GM19452 (cell line): ENCODE data around the gene GPRC5A.

Experiments used
- ATAC-seq: cut with Tn5 transposase; IDR thresholded peaks from one replicate; pipeline ENCODE4 v1.9.1; 2021; ENCODE audit not compliant: unreplicated experiment

Gene GPRC5A

GRCh38 chr12:12908711-12909110, 17.3 kb downstream of the GPRC5A start:
- ATAC-seq: no peak

GRCh38 chr12:12909228-12909994, 18.0 kb downstream of the GPRC5A start:
- no peak for ATAC-seq

GRCh38 chr12:12909995-12910420, 18.6 kb downstream of the GPRC5A start:
- ATAC-seq: no peak

GRCh38 chr12:12912711-12913110, 21.3 kb downstream of the GPRC5A start:
- ATAC-seq: no peak

GRCh38 chr12:12915656-12916055, 24.3 kb downstream of the GPRC5A start:
- ATAC-seq: no peak

- peak; percentile 95 for ATAC-seq
Observed at GRCh38 chr12:12916135-12916944, 25.0 kb downstream of the GPRC5A start.

GRCh38 chr12:12917517-12917916, 26.2 kb downstream of the GPRC5A start:
- no peak for ATAC-seq

GRCh38 chr12:12918781-12919389, 27.5 kb downstream of the GPRC5A start:
- no peak for ATAC-seq

- ATAC-seq: no peak
Observed at GRCh38 chr12:12919666-12920435, 28.5 kb downstream of the GPRC5A start.

- ATAC-seq: no peak
Observed at GRCh38 chr12:12922191-12922616, 30.8 kb downstream of the GPRC5A start.

- no peak for ATAC-seq
Observed at GRCh38 chr12:12922978-12923377, 31.6 kb downstream of the GPRC5A start.

- no peak for ATAC-seq
Observed at GRCh38 chr12:12924169-12924568, 32.8 kb downstream of the GPRC5A start.

- ATAC-seq: no peak
Observed at GRCh38 chr12:12925388-12925787, 34.0 kb downstream of the GPRC5A start.

GRCh38 chr12:12926571-12927071, 35.3 kb downstream of the GPRC5A start:
- ATAC-seq: no peak

- ATAC-seq: no peak
Observed at GRCh38 chr12:12927211-12928079, 36.1 kb downstream of the GPRC5A start.

- ATAC-seq: no peak
Observed at GRCh38 chr12:12929696-12930095, 38.3 kb downstream of the GPRC5A start.

GRCh38 chr12:12930633-12931219, 39.4 kb downstream of the GPRC5A start:
- no peak for ATAC-seq

- no peak for ATAC-seq
Observed at GRCh38 chr12:12933742-12934141, 42.4 kb downstream of the GPRC5A start.

- no peak for ATAC-seq
Observed at GRCh38 chr12:12934556-12934955, 43.2 kb downstream of the GPRC5A start.
